Endodermal cell (in vitro differentiated cells): ENCODE measurements around the gene TMEM63A. TPM values are rescaled to one million over a fixed set of nuclear protein-coding genes. Genes with fewer than 3 reads are reported as not detected.
"Not testable (repeated sequence)": the region's sequence is repeated elsewhere in the genome, so short reads cannot be mapped to it uniquely, and the experiment has no call there.

Experiments
- DNase-seq: peaks from one replicate; pipeline ENCODE4 v3.0.0-alpha.2; 2017
- H3K27ac ChIP-seq: 2 replicates; pipeline ENCODE4 v1.5.1; 2013; ENCODE audit warnings: mild to moderate bottlenecking, low read depth, low read length, moderate library complexity
- H3K27me3 ChIP-seq: 2 replicates; pipeline ENCODE4 v1.6.1; 2013; ENCODE audit warnings: mild to moderate bottlenecking, low read length, moderate library complexity; ENCODE audit not compliant: insufficient read depth, control insufficient read depth, poor library complexity, severe bottlenecking
- H3K36me3 ChIP-seq: 2 replicates; pipeline ENCODE4 v1.7.0; 2013; ENCODE audit warnings: mild to moderate bottlenecking, low read length, moderate library complexity; ENCODE audit not compliant: control insufficient read depth, insufficient read depth
- H3K4me1 ChIP-seq: one replicate; pipeline ENCODE4 v1.7.0; 2013; ENCODE audit warnings: low read length; ENCODE audit not compliant: control insufficient read depth, insufficient read depth
- H3K4me3 ChIP-seq: 2 replicates; pipeline ENCODE4 v1.5.1; 2013; ENCODE audit warnings: mild to moderate bottlenecking, low read length, moderate library complexity
- H3K9ac ChIP-seq: 2 replicates; pipeline ENCODE4 v1.6.1; 2013; ENCODE audit warnings: mild to moderate bottlenecking, low read length, moderate library complexity; ENCODE audit not compliant: poor library complexity, severe bottlenecking; ENCODE audit errors: extremely low read depth
- H3K9me3 ChIP-seq: 2 replicates; pipeline ENCODE4 v1.6.1; 2013; ENCODE audit warnings: mild to moderate bottlenecking, low read length, moderate library complexity; ENCODE audit not compliant: control insufficient read depth
- H3K27ac Mint-ChIP-seq: 2 replicates; pipeline ENCODE4 v1.8.0; 2020; ENCODE audit warnings: mixed read lengths
- H3K27me3 Mint-ChIP-seq: 2 replicates; pipeline ENCODE4 v1.8.0; 2021; ENCODE audit warnings: mild to moderate bottlenecking, mixed read lengths; ENCODE audit not compliant: insufficient read depth
- H3K36me3 Mint-ChIP-seq: 2 replicates; pipeline ENCODE4 v1.8.0; 2020; ENCODE audit warnings: low read depth, mixed read lengths
- H3K4me1 Mint-ChIP-seq: 2 replicates; pipeline ENCODE4 v1.8.0; 2020; ENCODE audit warnings: mixed read lengths
- H3K4me3 Mint-ChIP-seq: 2 replicates; pipeline ENCODE4 v1.8.0; 2020; ENCODE audit warnings: mild to moderate bottlenecking, moderate library complexity, mixed read lengths
- H3K9me3 Mint-ChIP-seq: 2 replicates; pipeline ENCODE4 v1.8.0; 2020; ENCODE audit warnings: mild to moderate bottlenecking, mixed read lengths
- WGBS, 2 experiments: methylation state at CpG; one replicate each; pipeline versions ENCODE4 v1.1.5 to v1.1.7; 2013; ENCODE audit warnings: missing lambda C conversion rate in 2 of 2, mixed read lengths in 1 of 2; ENCODE audit not compliant: insufficient coverage in 1 of 2, insufficient read length in 1 of 2; 5-methylcytosine and 5-hydroxymethylcytosine counted together
- total RNA-seq, 2 donors: library from RNA; stranded (reverse); fragmentation: NEBNext Ultra II Directional in 1 of 2; extraction: Animal tissue kit (Norgen Biotek cat#: 25700) in 1 of 2; gene quantifications; 2 replicates in 1 of 2; 3 replicates in 1 of 2; pipeline ENCODE4 v1.2.1, GENCODE V29; 2021
- TF ChIP-seq, protein P1 (sequence below): fragments of 200-600 bp; sonication (generic); conservative IDR thresholded peaks from 2 replicates; pipeline ENCODE4 v1.5.0; 2021; ENCODE audit warnings: antibody characterized with exemption, mild to moderate bottlenecking

Gene TMEM63A
- total RNA-seq, 2 donors from 2014 or later = 194 to 232 TPM

DNA sequence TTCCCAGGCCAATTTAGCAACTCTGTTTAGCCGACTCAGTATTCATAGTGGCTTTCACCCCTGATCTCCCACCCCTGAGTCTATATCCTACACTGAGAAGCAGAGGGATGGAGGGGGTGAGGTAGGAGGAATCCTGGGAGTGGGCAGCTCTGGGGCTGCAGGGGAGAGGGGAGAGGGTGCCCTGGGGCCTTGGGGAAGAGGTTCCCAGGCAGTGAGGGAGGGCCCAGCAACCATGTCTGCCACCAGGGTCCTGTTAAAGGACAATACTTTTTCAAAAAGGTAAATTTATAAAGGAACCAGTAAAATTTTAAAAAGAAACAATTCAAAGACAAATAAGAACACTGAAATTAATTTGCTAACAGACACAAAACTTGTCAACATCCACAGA lies 42.0 kb downstream of the TMEM63A start:
- TF ChIP-seq, protein P1, sequence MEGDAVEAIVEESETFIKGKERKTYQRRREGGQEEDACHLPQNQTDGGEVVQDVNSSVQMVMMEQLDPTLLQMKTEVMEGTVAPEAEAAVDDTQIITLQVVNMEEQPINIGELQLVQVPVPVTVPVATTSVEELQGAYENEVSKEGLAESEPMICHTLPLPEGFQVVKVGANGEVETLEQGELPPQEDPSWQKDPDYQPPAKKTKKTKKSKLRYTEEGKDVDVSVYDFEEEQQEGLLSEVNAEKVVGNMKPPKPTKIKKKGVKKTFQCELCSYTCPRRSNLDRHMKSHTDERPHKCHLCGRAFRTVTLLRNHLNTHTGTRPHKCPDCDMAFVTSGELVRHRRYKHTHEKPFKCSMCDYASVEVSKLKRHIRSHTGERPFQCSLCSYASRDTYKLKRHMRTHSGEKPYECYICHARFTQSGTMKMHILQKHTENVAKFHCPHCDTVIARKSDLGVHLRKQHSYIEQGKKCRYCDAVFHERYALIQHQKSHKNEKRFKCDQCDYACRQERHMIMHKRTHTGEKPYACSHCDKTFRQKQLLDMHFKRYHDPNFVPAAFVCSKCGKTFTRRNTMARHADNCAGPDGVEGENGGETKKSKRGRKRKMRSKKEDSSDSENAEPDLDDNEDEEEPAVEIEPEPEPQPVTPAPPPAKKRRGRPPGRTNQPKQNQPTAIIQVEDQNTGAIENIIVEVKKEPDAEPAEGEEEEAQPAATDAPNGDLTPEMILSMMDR = no peak
- Mint-ChIP-seq H3K36me3 (peaks cover 59% of the 10 kb centered on the region), H3K27ac (no peak overlapping the region), H3K9me3 (no peaks in the 10 kb centered on the region), H3K27me3 (no peaks in the 10 kb centered on the region), H3K4me1 (peaks cover 4% of the 10 kb centered on the region), H3K4me3 (no peak overlapping the region)
- H3K4me3 ChIP-seq = no peak overlapping the region
- peaks cover 92% of the 10 kb centered on the region for H3K36me3 ChIP-seq
- H3K9me3 ChIP-seq = no peaks in the 10 kb centered on the region
- H3K27ac ChIP-seq = no peak overlapping the region
- no peak overlapping the region for H3K9ac ChIP-seq
- 100% methylated on average over 1 of the region's 1 CpG; no CpG with 5 or more reads in 1 of the 2 experiments for WGBS, 2 experiments
- DNase-seq = no peak
- H3K27me3 ChIP-seq = no peaks in the 10 kb centered on the region
- H3K4me1 ChIP-seq = peaks cover 2% of the 10 kb centered on the region

DNA sequence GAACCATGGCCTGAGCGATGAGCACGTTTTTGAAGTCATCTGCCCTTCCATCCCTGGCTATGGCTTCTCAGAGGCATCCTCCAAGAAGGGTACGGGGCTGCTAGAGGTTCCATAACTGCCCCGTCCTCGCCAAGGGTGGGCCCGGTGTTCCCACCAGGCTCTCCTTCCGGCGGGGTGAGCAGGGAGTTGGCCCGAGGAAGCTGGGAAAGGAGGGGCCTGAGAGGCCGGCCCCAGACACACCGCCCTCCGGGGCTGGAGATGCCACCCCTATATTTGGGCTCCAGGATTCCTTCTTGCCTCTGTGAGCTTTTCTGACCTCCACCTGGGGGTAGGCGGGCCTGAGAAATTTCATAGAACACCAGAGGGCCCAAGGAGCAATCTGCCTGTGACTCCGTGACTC lies 43.4 kb downstream of the TMEM63A start:
- no peak overlapping the region for H3K27ac ChIP-seq
- no peak for DNase-seq

DNA sequence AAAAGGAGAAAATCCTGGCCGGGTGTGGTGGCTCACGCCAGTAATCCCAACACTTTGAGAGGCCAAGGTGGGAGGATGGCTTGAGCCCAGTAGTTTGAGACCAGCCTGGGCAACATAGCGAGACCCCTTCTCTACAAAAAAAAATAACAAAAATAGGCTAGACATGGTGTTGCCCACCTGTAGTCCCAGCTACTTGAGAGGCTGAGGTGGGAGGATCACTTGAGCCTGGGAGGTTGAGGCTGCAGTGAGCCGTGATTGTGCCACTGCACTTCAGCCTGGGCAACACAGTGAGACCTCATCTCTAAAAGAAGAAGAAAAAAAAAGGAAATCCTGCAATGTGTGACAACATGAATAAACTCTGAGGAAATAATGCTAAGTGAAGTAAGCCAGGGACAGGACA lies 45.9 kb downstream of the TMEM63A start:
- H3K4me1 ChIP-seq, H3K27ac Mint-ChIP-seq, H3K9me3 ChIP-seq, DNase-seq, H3K4me3 ChIP-seq, H3K4me3 Mint-ChIP-seq, H3K9me3 Mint-ChIP-seq, H3K27me3 Mint-ChIP-seq, H3K9ac ChIP-seq, H3K27ac ChIP-seq, H3K4me1 Mint-ChIP-seq, H3K27me3 ChIP-seq: not testable (repeated sequence)
- peaks cover 90% of the 10 kb centered on the region for H3K36me3 ChIP-seq
- peaks cover 78% of the 10 kb centered on the region for H3K36me3 Mint-ChIP-seq
- 85 to 96% methylated on average over 4 of the region's 4 CpGs for WGBS, 2 experiments

More for the DNA sequence above, 43.4 kb downstream of the TMEM63A start:
- Histone ChIP-seq H3K27me3 (no peaks in the 10 kb centered on the region), H3K9ac (no peak overlapping the region), H3K4me3 (no peak overlapping the region), H3K9me3 (no peaks in the 10 kb centered on the region), H3K4me1 (peaks cover 2% of the 10 kb centered on the region), H3K36me3 (peaks cover 89% of the 10 kb centered on the region)
- Mint-ChIP-seq H3K4me3 (no peak overlapping the region), H3K36me3 (peaks cover 66% of the 10 kb centered on the region), H3K27ac (no peak overlapping the region), H3K27me3 (no peaks in the 10 kb centered on the region), H3K9me3 (no peaks in the 10 kb centered on the region), H3K4me1 (peaks cover 4% of the 10 kb centered on the region)
- WGBS, 2 experiments = 96 to 98% methylated on average over 5 to 14 of the region's 14 CpGs
- TF ChIP-seq, protein P1 = no peak

DNA sequence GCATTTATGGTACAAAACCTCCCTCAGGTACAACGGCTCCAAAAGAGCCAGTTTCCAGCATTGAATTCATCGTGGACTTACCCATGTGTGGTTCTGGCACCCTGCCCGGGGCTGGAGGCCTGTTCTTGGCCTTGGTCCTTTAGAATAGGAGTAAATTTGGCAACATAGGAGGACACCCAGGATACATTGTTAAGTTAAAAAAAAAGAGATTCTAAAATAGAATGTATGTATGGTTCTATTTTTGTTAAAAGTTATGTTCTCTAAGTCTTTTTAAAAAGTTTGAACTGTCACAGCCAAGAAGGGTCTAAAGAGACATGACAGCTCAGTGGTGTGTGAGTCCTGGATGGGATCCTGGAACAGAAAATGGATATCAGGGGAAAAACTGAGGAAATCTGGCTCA lies 46.3 kb downstream of the TMEM63A start:
- H3K27me3 Mint-ChIP-seq = no peaks in the 10 kb centered on the region
- DNase-seq = no peak
- Histone ChIP-seq H3K27me3 (no peaks in the 10 kb centered on the region), H3K4me3 (no peak overlapping the region), H3K4me1 (no peaks in the 10 kb centered on the region), H3K36me3 (peaks cover 90% of the 10 kb centered on the region), H3K9ac (no peak overlapping the region), H3K27ac (no peak overlapping the region), H3K9me3 (peaks cover 7% of the 10 kb centered on the region)
- H3K9me3 Mint-ChIP-seq = no peaks in the 10 kb centered on the region
- peaks cover 79% of the 10 kb centered on the region for H3K36me3 Mint-ChIP-seq
- WGBS, 2 experiments = 97 to 100% methylated on average over 3 of the region's 3 CpGs
- H3K4me3 Mint-ChIP-seq = no peak overlapping the region
- TF ChIP-seq, protein P1 = no peak
- H3K27ac Mint-ChIP-seq = no peak overlapping the region
- no peaks in the 10 kb centered on the region for H3K4me1 Mint-ChIP-seq
